GM15510 (cell line): ENCODE results near the gene TSHB.

ENCODE experiments used
- POLR2A ChIP-seq: IDR thresholded peaks from 3 replicates; pipeline ENCODE4 v1.6.1; 2011; ENCODE audit warnings: borderline replicate concordance; ENCODE audit not compliant: insufficient read length; ENCODE audit errors: extremely low read depth

Gene TSHB

GRCh38 chr1:115052454-115053083 lies 22.9 kb downstream of the TSHB start:
- no peak for TF ChIP-seq POLR2A

GRCh38 chr1:115056395-115056798 lies 26.8 kb downstream of the TSHB start:
- TF ChIP-seq POLR2A: no peak

- no peak for TF ChIP-seq POLR2A
Measured at GRCh38 chr1:115057661-115058254, 28.1 kb downstream of the TSHB start.

GRCh38 chr1:115059316-115059715 lies 29.7 kb downstream of the TSHB start:
- no peak for TF ChIP-seq POLR2A

- TF ChIP-seq POLR2A: no peak
Measured at GRCh38 chr1:115060501-115060900, 30.9 kb downstream of the TSHB start.

GRCh38 chr1:115062542-115063004 lies 32.9 kb downstream of the TSHB start:
- no peak for TF ChIP-seq POLR2A

GRCh38 chr1:115063228-115063901 lies 33.7 kb downstream of the TSHB start:
- no peak for TF ChIP-seq POLR2A

GRCh38 chr1:115064461-115064860 lies 34.8 kb downstream of the TSHB start:
- TF ChIP-seq POLR2A: no peak

GRCh38 chr1:115065021-115065420 lies 35.4 kb downstream of the TSHB start:
- TF ChIP-seq POLR2A: no peak

GRCh38 chr1:115067161-115067859 lies 37.7 kb downstream of the TSHB start:
- no peak for TF ChIP-seq POLR2A

GRCh38 chr1:115068826-115069585 lies 39.4 kb downstream of the TSHB start:
- TF ChIP-seq POLR2A: no peak

- TF ChIP-seq POLR2A: no peak
Measured at GRCh38 chr1:115069659-115070308, 40.2 kb downstream of the TSHB start.

- no peak for TF ChIP-seq POLR2A
Measured at GRCh38 chr1:115071012-115071664, 41.5 kb downstream of the TSHB start.
